K562 (cell line): ENCODE results near the gene CRYAB. TPM values are rescaled to one million over a fixed set of nuclear protein-coding genes. Genes with fewer than 3 reads are reported as not detected.

Experiments
- HNRNPH1 ChIP-seq: fragments of 200-400 bp; formaldehyde crosslinking; optimal IDR thresholded peaks from 2 replicates; pipeline ENCODE3; 2017; ENCODE audit warnings: low read depth, mild to moderate bottlenecking, low read length, moderate library complexity
- MTA1 ChIP-seq: fragments of 450-650 bp; IDR thresholded peaks from 2 replicates; pipeline ENCODE4 v1.6.1; 2017; ENCODE audit warnings: borderline replicate concordance
- NRF1 ChIP-seq, 2 experiments: fragments of 450-650 bp; IDR thresholded peaks in 1 of 2; conservative IDR thresholded peaks in 1 of 2; 2 replicates each; pipeline ENCODE4 v1.6.1; 2014; ENCODE audit warnings: mild to moderate bottlenecking in 2 of 2
- SMARCC2 ChIP-seq: fragments of 450-650 bp; IDR thresholded peaks from 2 replicates; pipeline ENCODE4 v1.6.1; 2017; ENCODE audit warnings: antibody characterized with exemption, moderate library complexity, mild to moderate bottlenecking, low read depth
- ZFPM2 ChIP-seq: fragments of 250-450 bp; sonication (Bioruptor Pico); IDR thresholded peaks from 2 replicates; pipeline ENCODE4 v1.5.1; 2022; ENCODE audit warnings: mild to moderate bottlenecking
- ZNF133 ChIP-seq: fragments of 250-450 bp; sonication (Bioruptor Pico); IDR thresholded peaks from 2 replicates; pipeline ENCODE4 v1.4.0; 2020; ENCODE audit warnings: mild to moderate bottlenecking
- ZNF174 ChIP-seq: fragments of 250-450 bp; sonication (Bioruptor Pico); IDR thresholded peaks from 2 replicates; pipeline ENCODE4 v1.4.0; 2020; ENCODE audit warnings: mild to moderate bottlenecking
- ZNF324 ChIP-seq: fragments of 250-450 bp; sonication (Bioruptor Pico); IDR thresholded peaks from 2 replicates; pipeline ENCODE4 v1.4.0; 2020; ENCODE audit warnings: mild to moderate bottlenecking
- ZNF354B ChIP-seq: fragments of 250-450 bp; sonication (Bioruptor Pico); IDR thresholded peaks from 2 replicates; pipeline ENCODE4 v1.4.0; 2020
- ZNF431 ChIP-seq: sonication (generic); formaldehyde crosslinking; IDR thresholded peaks from 2 replicates; pipeline ENCODE4 v1.8.0; 2022; ENCODE audit warnings: mild to moderate bottlenecking, missing genetic modification reagents
- ZNF445 ChIP-seq: fragments of 250-450 bp; sonication (Bioruptor Pico); IDR thresholded peaks from 2 replicates; pipeline ENCODE4 v1.4.0; 2020; ENCODE audit warnings: low read depth, mild to moderate bottlenecking, moderate library complexity
- ZNF79 ChIP-seq: fragments of 250-450 bp; sonication (Bioruptor Pico); IDR thresholded peaks from 2 replicates; pipeline ENCODE4 v1.4.0; 2020; ENCODE audit warnings: low read depth, mild to moderate bottlenecking, moderate library complexity
- polyA plus RNA-seq, 8 experiments: library from polyadenylated mRNA; depleted of rRNA in 4 of 8; stranded (reverse) in 5 of 8; unstranded in 3 of 8; fragments of >200 nt; fragmentation: Nextera tagmentation in 2 of 8; fragmentation: Illumina TruSeq in 1 of 8; extraction: Ambion mirVana in 2 of 8; extraction: Trizol in 1 of 8; gene quantifications; 2 replicates each; pipeline versions ENCODE4 v1.2.1 to v1.2.3, GENCODE V29; 2011 to 2014; ENCODE audit warnings: inconsistent platforms in 1 of 8, missing spikeins in 1 of 8
- total RNA-seq, 7 experiments: library from RNA; depleted of rRNA in 6 of 7; stranded (reverse); fragments of >200 nt in 6 of 7; fragmentation: Illumina TruSeq in 2 of 7; extraction: Trizol in 2 of 7; gene quantifications; 2 replicates each; pipeline versions ENCODE4 v1.2.1 to v1.2.3, GENCODE V29; 2011 to 2021; ENCODE audit warnings: low replicate concordance in 1 of 7
- TF ChIP-seq, protein P1 (sequence below): fragments of 450-650 bp; IDR thresholded peaks from 2 replicates; pipeline ENCODE4 v1.6.1; 2016; ENCODE audit warnings: mild to moderate bottlenecking
- TF ChIP-seq, protein P2 (sequence below): fragments of 250-450 bp; sonication (Bioruptor Pico); IDR thresholded peaks from 2 replicates; pipeline ENCODE4 v1.5.0; 2021
- TF ChIP-seq, protein P3 (sequence below): fragments of 250-450 bp; sonication (Bioruptor Pico); IDR thresholded peaks from 2 replicates; pipeline ENCODE4 v1.6.1; 2021; ENCODE audit warnings: mild to moderate bottlenecking
- TF ChIP-seq, protein P4 (sequence below): IDR thresholded peaks from 3 replicates; pipeline ENCODE4 v1.6.1; 2011; ENCODE audit warnings: borderline replicate concordance, mild to moderate bottlenecking, moderate library complexity; ENCODE audit not compliant: insufficient read length; ENCODE audit errors: extremely low read depth
- TF ChIP-seq, protein P5 (sequence below): sonication (generic); IDR thresholded peaks from 2 replicates; pipeline ENCODE4 v1.6.1; 2016
- TF ChIP-seq, protein P6 (sequence below): fragments of 200-400 bp; formaldehyde crosslinking; IDR thresholded peaks from 2 replicates; pipeline ENCODE4 v1.6.1; 2017; ENCODE audit warnings: mild to moderate bottlenecking, low read depth, low read length, moderate library complexity

CRYAB gene
- total and polyA plus RNA-seq, 9 of the 15 experiments (the other 6 are each of a cell fraction or from before 2014, with no cell fraction given): 0.83 to 7.5 (median 3.6) TPM

DNA sequence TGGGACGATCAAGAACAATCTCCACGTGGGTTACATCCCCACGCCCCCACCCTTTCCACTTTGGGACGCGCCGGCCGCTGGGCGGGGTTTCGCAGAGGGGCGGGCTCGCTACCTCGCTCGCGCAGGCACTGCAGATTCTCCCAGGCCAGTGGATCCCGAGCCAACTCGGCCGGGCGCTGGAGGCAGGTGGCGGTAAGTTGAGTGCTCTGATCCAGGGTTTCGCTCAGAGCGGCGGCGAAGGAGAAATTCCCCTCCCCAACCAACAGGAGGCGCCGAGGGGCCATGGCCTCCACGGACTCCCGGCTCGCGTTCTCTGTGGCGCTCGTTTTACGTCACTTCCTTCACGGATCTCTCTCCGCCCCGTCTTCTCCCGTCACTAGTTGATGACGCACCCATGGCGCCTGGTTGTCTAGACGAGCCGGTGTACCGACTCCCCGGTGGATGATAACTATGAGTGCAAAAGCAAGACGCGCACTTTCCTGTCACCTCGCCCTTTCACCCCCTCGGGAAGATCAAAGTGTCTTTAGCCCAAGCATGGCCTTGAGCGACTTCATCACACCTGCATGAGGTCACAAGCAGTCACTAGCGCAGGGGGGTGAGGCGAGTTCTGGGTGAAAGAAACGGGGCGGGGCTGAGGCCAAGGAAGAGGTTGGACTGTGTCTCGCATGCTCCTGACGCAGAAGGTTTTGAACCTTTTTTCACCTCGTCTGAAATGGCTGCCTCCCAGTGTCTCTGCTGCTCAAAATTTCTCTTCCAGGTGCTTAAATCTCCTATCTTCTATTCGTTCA is 32.5 kb downstream of the CRYAB start, which contains the start of the genes CFAP68 and FDXACB1 (continued):
- peak; percentile 99 for TF ChIP-seq MTA1
- TF ChIP-seq NRF1 (conservative IDR thresholded peaks at IDR 0.05 in 1 of 2, IDR thresholded peaks at IDR 0.05 in 1 of 2): peak; percentile 87 to 90
- TF ChIP-seq ZNF324 (CRISPR knock-in tag): no peak
- TF ChIP-seq, protein P1, sequence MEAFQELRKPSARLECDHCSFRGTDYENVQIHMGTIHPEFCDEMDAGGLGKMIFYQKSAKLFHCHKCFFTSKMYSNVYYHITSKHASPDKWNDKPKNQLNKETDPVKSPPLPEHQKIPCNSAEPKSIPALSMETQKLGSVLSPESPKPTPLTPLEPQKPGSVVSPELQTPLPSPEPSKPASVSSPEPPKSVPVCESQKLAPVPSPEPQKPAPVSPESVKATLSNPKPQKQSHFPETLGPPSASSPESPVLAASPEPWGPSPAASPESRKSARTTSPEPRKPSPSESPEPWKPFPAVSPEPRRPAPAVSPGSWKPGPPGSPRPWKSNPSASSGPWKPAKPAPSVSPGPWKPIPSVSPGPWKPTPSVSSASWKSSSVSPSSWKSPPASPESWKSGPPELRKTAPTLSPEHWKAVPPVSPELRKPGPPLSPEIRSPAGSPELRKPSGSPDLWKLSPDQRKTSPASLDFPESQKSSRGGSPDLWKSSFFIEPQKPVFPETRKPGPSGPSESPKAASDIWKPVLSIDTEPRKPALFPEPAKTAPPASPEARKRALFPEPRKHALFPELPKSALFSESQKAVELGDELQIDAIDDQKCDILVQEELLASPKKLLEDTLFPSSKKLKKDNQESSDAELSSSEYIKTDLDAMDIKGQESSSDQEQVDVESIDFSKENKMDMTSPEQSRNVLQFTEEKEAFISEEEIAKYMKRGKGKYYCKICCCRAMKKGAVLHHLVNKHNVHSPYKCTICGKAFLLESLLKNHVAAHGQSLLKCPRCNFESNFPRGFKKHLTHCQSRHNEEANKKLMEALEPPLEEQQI: peak; percentile 92
- TF ChIP-seq, protein P2, sequence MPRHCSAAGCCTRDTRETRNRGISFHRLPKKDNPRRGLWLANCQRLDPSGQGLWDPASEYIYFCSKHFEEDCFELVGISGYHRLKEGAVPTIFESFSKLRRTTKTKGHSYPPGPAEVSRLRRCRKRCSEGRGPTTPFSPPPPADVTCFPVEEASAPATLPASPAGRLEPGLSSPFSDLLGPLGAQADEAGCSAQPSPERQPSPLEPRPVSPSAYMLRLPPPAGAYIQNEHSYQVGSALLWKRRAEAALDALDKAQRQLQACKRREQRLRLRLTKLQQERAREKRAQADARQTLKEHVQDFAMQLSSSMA (CRISPR knock-in tag): no peak
- TF ChIP-seq ZNF431 (CRISPR knock-in tag): peak; percentile 23; the same call in 1 of the 2 replicates
- no peak for TF ChIP-seq SMARCC2
- TF ChIP-seq, protein P3, sequence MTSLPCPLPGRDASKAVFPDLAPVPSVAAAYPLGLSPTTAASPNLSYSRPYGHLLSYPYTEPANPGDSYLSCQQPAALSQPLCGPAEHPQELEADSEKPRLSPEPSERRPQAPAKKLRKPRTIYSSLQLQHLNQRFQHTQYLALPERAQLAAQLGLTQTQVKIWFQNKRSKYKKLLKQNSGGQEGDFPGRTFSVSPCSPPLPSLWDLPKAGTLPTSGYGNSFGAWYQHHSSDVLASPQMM (CRISPR knock-in tag): no peak
- TF ChIP-seq ZFPM2 (CRISPR knock-in tag): no peak
- TF ChIP-seq ZNF354B (CRISPR knock-in tag): no peak
- TF ChIP-seq, protein P4, sequence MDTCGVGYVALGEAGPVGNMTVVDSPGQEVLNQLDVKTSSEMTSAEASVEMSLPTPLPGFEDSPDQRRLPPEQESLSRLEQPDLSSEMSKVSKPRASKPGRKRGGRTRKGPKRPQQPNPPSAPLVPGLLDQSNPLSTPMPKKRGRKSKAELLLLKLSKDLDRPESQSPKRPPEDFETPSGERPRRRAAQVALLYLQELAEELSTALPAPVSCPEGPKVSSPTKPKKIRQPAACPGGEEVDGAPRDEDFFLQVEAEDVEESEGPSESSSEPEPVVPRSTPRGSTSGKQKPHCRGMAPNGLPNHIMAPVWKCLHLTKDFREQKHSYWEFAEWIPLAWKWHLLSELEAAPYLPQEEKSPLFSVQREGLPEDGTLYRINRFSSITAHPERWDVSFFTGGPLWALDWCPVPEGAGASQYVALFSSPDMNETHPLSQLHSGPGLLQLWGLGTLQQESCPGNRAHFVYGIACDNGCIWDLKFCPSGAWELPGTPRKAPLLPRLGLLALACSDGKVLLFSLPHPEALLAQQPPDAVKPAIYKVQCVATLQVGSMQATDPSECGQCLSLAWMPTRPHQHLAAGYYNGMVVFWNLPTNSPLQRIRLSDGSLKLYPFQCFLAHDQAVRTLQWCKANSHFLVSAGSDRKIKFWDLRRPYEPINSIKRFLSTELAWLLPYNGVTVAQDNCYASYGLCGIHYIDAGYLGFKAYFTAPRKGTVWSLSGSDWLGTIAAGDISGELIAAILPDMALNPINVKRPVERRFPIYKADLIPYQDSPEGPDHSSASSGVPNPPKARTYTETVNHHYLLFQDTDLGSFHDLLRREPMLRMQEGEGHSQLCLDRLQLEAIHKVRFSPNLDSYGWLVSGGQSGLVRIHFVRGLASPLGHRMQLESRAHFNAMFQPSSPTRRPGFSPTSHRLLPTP: no peak
- TF ChIP-seq, protein P5, sequence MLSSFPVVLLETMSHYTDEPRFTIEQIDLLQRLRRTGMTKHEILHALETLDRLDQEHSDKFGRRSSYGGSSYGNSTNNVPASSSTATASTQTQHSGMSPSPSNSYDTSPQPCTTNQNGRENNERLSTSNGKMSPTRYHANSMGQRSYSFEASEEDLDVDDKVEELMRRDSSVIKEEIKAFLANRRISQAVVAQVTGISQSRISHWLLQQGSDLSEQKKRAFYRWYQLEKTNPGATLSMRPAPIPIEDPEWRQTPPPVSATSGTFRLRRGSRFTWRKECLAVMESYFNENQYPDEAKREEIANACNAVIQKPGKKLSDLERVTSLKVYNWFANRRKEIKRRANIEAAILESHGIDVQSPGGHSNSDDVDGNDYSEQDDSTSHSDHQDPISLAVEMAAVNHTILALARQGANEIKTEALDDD: peak; percentile 16; the same call in 1 of the 2 replicates
- TF ChIP-seq, protein P6, sequence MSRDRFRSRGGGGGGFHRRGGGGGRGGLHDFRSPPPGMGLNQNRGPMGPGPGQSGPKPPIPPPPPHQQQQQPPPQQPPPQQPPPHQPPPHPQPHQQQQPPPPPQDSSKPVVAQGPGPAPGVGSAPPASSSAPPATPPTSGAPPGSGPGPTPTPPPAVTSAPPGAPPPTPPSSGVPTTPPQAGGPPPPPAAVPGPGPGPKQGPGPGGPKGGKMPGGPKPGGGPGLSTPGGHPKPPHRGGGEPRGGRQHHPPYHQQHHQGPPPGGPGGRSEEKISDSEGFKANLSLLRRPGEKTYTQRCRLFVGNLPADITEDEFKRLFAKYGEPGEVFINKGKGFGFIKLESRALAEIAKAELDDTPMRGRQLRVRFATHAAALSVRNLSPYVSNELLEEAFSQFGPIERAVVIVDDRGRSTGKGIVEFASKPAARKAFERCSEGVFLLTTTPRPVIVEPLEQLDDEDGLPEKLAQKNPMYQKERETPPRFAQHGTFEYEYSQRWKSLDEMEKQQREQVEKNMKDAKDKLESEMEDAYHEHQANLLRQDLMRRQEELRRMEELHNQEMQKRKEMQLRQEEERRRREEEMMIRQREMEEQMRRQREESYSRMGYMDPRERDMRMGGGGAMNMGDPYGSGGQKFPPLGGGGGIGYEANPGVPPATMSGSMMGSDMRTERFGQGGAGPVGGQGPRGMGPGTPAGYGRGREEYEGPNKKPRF: no peak
- no peak for TF ChIP-seq ZNF174
- TF ChIP-seq ZNF79: no peak
- TF ChIP-seq HNRNPH1: no peak
- TF ChIP-seq ZNF445 (CRISPR knock-in tag): no peak
- no peak for TF ChIP-seq ZNF133 (CRISPR knock-in tag)
